ENCODE measurements around the gene S100A7A.

The S100A7A gene

GRCh38 chr1:153428791-153429190, 12.5 kb downstream of the S100A7A start:
- Histone ChIP-seq H3K27ac (ENCODE audit: low read depth, low read length) (no peak overlapping the region), H3K27me3 (ENCODE audit: insufficient read depth, low read length) (peaks cover 5% of the 10 kb centered on the region; the same call in 1 of the 2 replicates), H3K36me3 (ENCODE audit: insufficient read depth, low read length) (no peaks in the 10 kb centered on the region), H3K4me1 (ENCODE audit: insufficient read depth, low read length) (no peaks in the 10 kb centered on the region), H3K9ac (ENCODE audit: low read depth, low read length) (no peak overlapping the region), H3K9me3 (ENCODE audit: insufficient read depth, low read depth, low read length) (no peaks in the 10 kb centered on the region), H3K4me3 (ENCODE audit: low read length) (no peak overlapping the region)
- 66% methylated on average over 6 of the region's 6 CpGs for WGBS

GRCh38 chr1:153429266-153430165, 13.2 kb downstream of the S100A7A start:
- no peaks in the 10 kb centered on the region for H3K4me1 ChIP-seq (ENCODE audit: insufficient read depth, low read length)
- 87% methylated on average over 7 of the region's 7 CpGs for whole genome bisulfite sequencing
- H3K4me3 ChIP-seq (ENCODE audit: low read length), result no peak overlapping the region
- no peak overlapping the region for H3K27ac ChIP-seq (ENCODE audit: low read depth, low read length)
- H3K36me3 ChIP-seq (ENCODE audit: insufficient read depth, low read length), result no peaks in the 10 kb centered on the region
- H3K9ac ChIP-seq (ENCODE audit: low read depth, low read length), result no peak overlapping the region
- no peaks in the 10 kb centered on the region for H3K9me3 ChIP-seq (ENCODE audit: insufficient read depth, low read depth, low read length)
- 0 out of 2 replicates have a peak, but pooled peaks cover 2% of the 10 kb centered on the region for H3K27me3 ChIP-seq (ENCODE audit: insufficient read depth, low read length)

- Histone ChIP-seq H3K36me3 (ENCODE audit: insufficient read depth, low read length) (no peaks in the 10 kb centered on the region), H3K27ac (ENCODE audit: low read depth, low read length) (no peak overlapping the region), H3K27me3 (ENCODE audit: insufficient read depth, low read length) (0 out of 2 replicates have a peak, but pooled peaks cover 2% of the 10 kb centered on the region), H3K4me1 (ENCODE audit: insufficient read depth, low read length) (no peaks in the 10 kb centered on the region), H3K9me3 (ENCODE audit: insufficient read depth, low read depth, low read length) (no peaks in the 10 kb centered on the region), H3K4me3 (ENCODE audit: low read length) (no peak overlapping the region), H3K9ac (ENCODE audit: low read depth, low read length) (no peak overlapping the region)
- whole genome bisulfite sequencing, result 87% methylated on average over 2 of the region's 2 CpGs
Measured at GRCh38 chr1:153430166-153430553, 13.8 kb downstream of the S100A7A start.

- Histone ChIP-seq H3K36me3 (ENCODE audit: insufficient read depth, low read length) (no peaks in the 10 kb centered on the region), H3K4me3 (ENCODE audit: low read length) (no peak overlapping the region), H3K9me3 (ENCODE audit: insufficient read depth, low read depth, low read length) (no peaks in the 10 kb centered on the region), H3K4me1 (ENCODE audit: insufficient read depth, low read length) (no peaks in the 10 kb centered on the region), H3K27me3 (ENCODE audit: insufficient read depth, low read length) (0 out of 2 replicates have a peak, but pooled peaks cover 2% of the 10 kb centered on the region), H3K27ac (ENCODE audit: low read depth, low read length) (no peak overlapping the region), H3K9ac (ENCODE audit: low read depth, low read length) (no peak overlapping the region)
- WGBS, result 82% methylated on average over 3 of the region's 3 CpGs
Measured at GRCh38 chr1:153430561-153430960, 14.2 kb downstream of the S100A7A start.

- H3K27ac ChIP-seq (ENCODE audit: low read depth, low read length), result no peak overlapping the region
- H3K4me1 ChIP-seq (ENCODE audit: insufficient read depth, low read length), result no peaks in the 10 kb centered on the region
- no peak overlapping the region for H3K4me3 ChIP-seq (ENCODE audit: low read length)
- no peaks in the 10 kb centered on the region for H3K36me3 ChIP-seq (ENCODE audit: insufficient read depth, low read length)
- no peaks in the 10 kb centered on the region for H3K9me3 ChIP-seq (ENCODE audit: insufficient read depth, low read depth, low read length)
- 85% methylated on average over 17 of the region's 17 CpGs for WGBS
- no peaks in the 10 kb centered on the region for H3K27me3 ChIP-seq (ENCODE audit: insufficient read depth, low read length)
- no peak overlapping the region for H3K9ac ChIP-seq (ENCODE audit: low read depth, low read length)
Measured at GRCh38 chr1:153431002-153431401, 14.7 kb downstream of the S100A7A start.

- 71% methylated on average over 2 of the region's 3 CpGs for WGBS
- Histone ChIP-seq H3K36me3 (ENCODE audit: insufficient read depth, low read length) (no peaks in the 10 kb centered on the region), H3K9ac (ENCODE audit: low read depth, low read length) (no peak overlapping the region), H3K4me3 (ENCODE audit: low read length) (no peak overlapping the region), H3K27me3 (ENCODE audit: insufficient read depth, low read length) (no peaks in the 10 kb centered on the region), H3K9me3 (ENCODE audit: insufficient read depth, low read depth, low read length) (no peaks in the 10 kb centered on the region), H3K4me1 (ENCODE audit: insufficient read depth, low read length) (no peaks in the 10 kb centered on the region), H3K27ac (ENCODE audit: low read depth, low read length) (no peak overlapping the region)
Measured at GRCh38 chr1:153431427-153431826, 15.1 kb downstream of the S100A7A start.

GRCh38 chr1:153431928-153432327, 15.6 kb downstream of the S100A7A start:
- Histone ChIP-seq H3K27me3 (ENCODE audit: insufficient read depth, low read length) (no peaks in the 10 kb centered on the region), H3K4me1 (ENCODE audit: insufficient read depth, low read length) (no peaks in the 10 kb centered on the region), H3K27ac (ENCODE audit: low read depth, low read length) (no peak overlapping the region), H3K9me3 (ENCODE audit: insufficient read depth, low read depth, low read length) (no peaks in the 10 kb centered on the region), H3K36me3 (ENCODE audit: insufficient read depth, low read length) (no peaks in the 10 kb centered on the region), H3K4me3 (ENCODE audit: low read length) (no peak overlapping the region), H3K9ac (ENCODE audit: low read depth, low read length) (no peak overlapping the region)
- 75% methylated on average over 4 of the region's 4 CpGs for WGBS

- Histone ChIP-seq H3K27ac (ENCODE audit: low read depth, low read length) (no peak overlapping the region), H3K9me3 (ENCODE audit: insufficient read depth, low read depth, low read length) (no peaks in the 10 kb centered on the region), H3K27me3 (ENCODE audit: insufficient read depth, low read length) (no peaks in the 10 kb centered on the region), H3K9ac (ENCODE audit: low read depth, low read length) (no peak overlapping the region), H3K36me3 (ENCODE audit: insufficient read depth, low read length) (no peaks in the 10 kb centered on the region), H3K4me3 (ENCODE audit: low read length) (no peak overlapping the region), H3K4me1 (ENCODE audit: insufficient read depth, low read length) (no peaks in the 10 kb centered on the region)
- 86% methylated on average over 9 of the region's 9 CpGs for WGBS
Measured at GRCh38 chr1:153432874-153433681, 16.8 kb downstream of the S100A7A start.

GRCh38 chr1:153434746-153435455, 18.6 kb downstream of the S100A7A start:
- Histone ChIP-seq H3K36me3 (ENCODE audit: insufficient read depth, low read length) (no peaks in the 10 kb centered on the region), H3K9me3 (ENCODE audit: insufficient read depth, low read depth, low read length) (no peaks in the 10 kb centered on the region), H3K9ac (ENCODE audit: low read depth, low read length) (no peak overlapping the region), H3K27ac (ENCODE audit: low read depth, low read length) (no peak overlapping the region), H3K4me3 (ENCODE audit: low read length) (no peak overlapping the region), H3K4me1 (ENCODE audit: insufficient read depth, low read length) (no peaks in the 10 kb centered on the region), H3K27me3 (ENCODE audit: insufficient read depth, low read length) (no peaks in the 10 kb centered on the region)
- 85% methylated on average over 11 of the region's 11 CpGs for WGBS

GRCh38 chr1:153437236-153437635, 20.9 kb downstream of the S100A7A start:
- Histone ChIP-seq H3K27me3 (ENCODE audit: insufficient read depth, low read length) (no peaks in the 10 kb centered on the region), H3K9me3 (ENCODE audit: insufficient read depth, low read depth, low read length) (no peaks in the 10 kb centered on the region), H3K36me3 (ENCODE audit: insufficient read depth, low read length) (no peaks in the 10 kb centered on the region), H3K4me3 (ENCODE audit: low read length) (no peak overlapping the region), H3K4me1 (ENCODE audit: insufficient read depth, low read length) (no peaks in the 10 kb centered on the region), H3K9ac (ENCODE audit: low read depth, low read length) (no peak overlapping the region), H3K27ac (ENCODE audit: low read depth, low read length) (no peak overlapping the region)
- WGBS, result 86% methylated on average over 4 of the region's 4 CpGs

- Histone ChIP-seq H3K27ac (ENCODE audit: low read depth, low read length) (no peak overlapping the region), H3K4me3 (ENCODE audit: low read length) (no peak overlapping the region), H3K4me1 (ENCODE audit: insufficient read depth, low read length) (no peaks in the 10 kb centered on the region), H3K36me3 (ENCODE audit: insufficient read depth, low read length) (no peaks in the 10 kb centered on the region), H3K9ac (ENCODE audit: low read depth, low read length) (no peak overlapping the region), H3K9me3 (ENCODE audit: insufficient read depth, low read depth, low read length) (no peaks in the 10 kb centered on the region), H3K27me3 (ENCODE audit: insufficient read depth, low read length) (no peaks in the 10 kb centered on the region)
- 76% methylated on average over 7 of the region's 7 CpGs for WGBS
Measured at GRCh38 chr1:153438599-153438998, 22.3 kb downstream of the S100A7A start.
